A549 (cell line): ENCODE results near the gene CNTNAP1. TPM values are rescaled to one million over a fixed set of nuclear protein-coding genes. Genes with fewer than 3 reads are reported as not detected.

Experiments used
- ATAC-seq, 2 experiments: fragments of 200-7000 bp in 1 of 2; fragments of >200 bp in 1 of 2; cut with Nextera tagmentation in 1 of 2; cut with Tn5 transposase in 1 of 2; 3 replicates each; pipeline versions ENCODE4 v1.8.0 to v1.9.1; 2018 to 2020; ENCODE audit warnings: mild to moderate bottlenecking in 1 of 2, moderate library complexity in 1 of 2
- CTCF ChIA-PET: fragments of 300-600 bp; sonication (Branson Sonifier 250); formaldehyde crosslinking; extraction: SDS; loops from one replicate; lab custom pipeline; 2021; ENCODE audit warnings: antibody characterized with exemption, inconsistent platforms; lab: Yijun Ruan, JAX
- POLR2A ChIA-PET: fragments of 350-600 bp; formaldehyde crosslinking; extraction: SDS; loops from one replicate; lab custom pipeline; 2021; ENCODE audit warnings: antibody characterized with exemption, inconsistent platforms; lab: Yijun Ruan, JAX
- DNase-seq, 2 experiments: peaks; one replicate each; pipeline versions ENCODE4 v3.0.0 to v3.0.0-alpha.2; 2011 to 2016; ENCODE audit warnings: low read depth in 1 of 2, low spot score in 1 of 2
- FAIRE-seq: peaks from 2 replicates; lab custom pipeline; 2011; peaks lifted over from hg19 to GRCh38; lab: Jason Lieb, UNC
- H3K27ac ChIP-seq, 2 experiments: fragments of >200 bp; sonication (Bioruptor Twin); formaldehyde crosslinking; 3 replicates each; pipeline ENCODE4 v1.5.1; 2016 to 2017
- H3K4me1 ChIP-seq: fragments of >200 bp; sonication (Bioruptor Twin); formaldehyde crosslinking; 3 replicates; pipeline ENCODE4 v1.6.1; 2016
- H3K4me2 ChIP-seq: fragments of >200 bp; sonication (Bioruptor Twin); formaldehyde crosslinking; 3 replicates; pipeline ENCODE4 v1.6.1; 2016
- H3K4me3 ChIP-seq: fragments of >200 bp; sonication (Bioruptor Twin); formaldehyde crosslinking; 3 replicates; pipeline ENCODE4 v1.5.1; 2016
- H3K9me3 ChIP-seq: fragments of >200 bp; sonication (Bioruptor Twin); formaldehyde crosslinking; 3 replicates; pipeline ENCODE4 v1.6.1; 2016
- BHLHE40 ChIP-seq: IDR thresholded peaks from 2 replicates; pipeline ENCODE4 v1.6.1; 2012; ENCODE audit warnings: low read depth, low read length, inconsistent platforms
- CBX2 ChIP-seq: fragments of 200-600 bp; sonication (generic); IDR thresholded peaks from 2 replicates; pipeline ENCODE4 v1.6.1; 2016; ENCODE audit warnings: low read depth, mild to moderate bottlenecking, borderline replicate concordance
- CHD4 ChIP-seq: fragments of 200-600 bp; sonication (generic); IDR thresholded peaks from 2 replicates; pipeline ENCODE4 v1.6.1; 2016; ENCODE audit warnings: antibody characterized with exemption, mild to moderate bottlenecking, borderline replicate concordance
- EHF ChIP-seq: fragments of 250-450 bp; sonication (Bioruptor Pico); IDR thresholded peaks from 2 replicates; pipeline ENCODE4 v1.5.0; 2020; ENCODE audit warnings: mild to moderate bottlenecking
- EHMT2 ChIP-seq: fragments of 200-600 bp; sonication (generic); IDR thresholded peaks from 2 replicates; pipeline ENCODE4 v1.6.1; 2016; ENCODE audit warnings: antibody characterized with exemption, low read depth, mild to moderate bottlenecking, moderate library complexity
- EP300 ChIP-seq, 2 experiments: fragments of >200 bp; sonication (Bioruptor Twin); formaldehyde crosslinking; IDR thresholded peaks; 2 replicates in 1 of 2; 3 replicates in 1 of 2; pipeline ENCODE4 v1.6.1; 2016 to 2017
- ESRRA ChIP-seq: fragments of 150-350 bp; IDR thresholded peaks from 2 replicates; pipeline ENCODE4 v1.6.1; 2014; ENCODE audit warnings: mild to moderate bottlenecking, low read length, borderline replicate concordance
- GATA3 ChIP-seq: IDR thresholded peaks from 2 replicates; pipeline ENCODE4 v1.6.1; 2012; ENCODE audit warnings: borderline replicate concordance
- HDAC2 ChIP-seq: fragments of 200-600 bp; sonication (generic); IDR thresholded peaks from 2 replicates; pipeline ENCODE4 v1.6.1; 2016
- HOXB13 ChIP-seq: fragments of 250-450 bp; sonication (Bioruptor Pico); IDR thresholded peaks from 2 replicates; pipeline ENCODE4 v1.5.0; 2020; ENCODE audit warnings: low read depth, mild to moderate bottlenecking, moderate library complexity
- HOXB5 ChIP-seq: fragments of 250-450 bp; sonication (Bioruptor Pico); IDR thresholded peaks from 2 replicates; pipeline ENCODE4 v1.5.0; 2020; ENCODE audit warnings: mild to moderate bottlenecking, moderate library complexity
- KDM1A ChIP-seq: fragments of 200-600 bp; sonication (generic); IDR thresholded peaks from 2 replicates; pipeline ENCODE4 v1.6.1; 2016; ENCODE audit warnings: low read depth, mild to moderate bottlenecking
- KDM5A ChIP-seq: fragments of 200-600 bp; sonication (generic); IDR thresholded peaks from 2 replicates; pipeline ENCODE4 v1.6.1; 2016; ENCODE audit warnings: antibody characterized with exemption, mild to moderate bottlenecking
- MAFK ChIP-seq: fragments of 450-650 bp; IDR thresholded peaks from 2 replicates; pipeline ENCODE4 v1.6.1; 2014; ENCODE audit not compliant: partially characterized antibody
- MYC ChIP-seq: IDR thresholded peaks from 2 replicates; pipeline ENCODE4 v1.6.1; 2012; ENCODE audit warnings: mild to moderate bottlenecking, inconsistent platforms, low read length, improper control_type of control experiment, borderline replicate concordance
- NFE2L2 ChIP-seq: fragments of 150-350 bp; conservative IDR thresholded peaks from 2 replicates; pipeline ENCODE4 v1.6.1; 2014; ENCODE audit warnings: low read length
- PHF8 ChIP-seq: fragments of 200-600 bp; sonication (generic); IDR thresholded peaks from 2 replicates; pipeline ENCODE4 v1.6.1; 2016; ENCODE audit warnings: low read depth, mild to moderate bottlenecking, antibody characterized with exemption, moderate library complexity, borderline replicate concordance
- POLR2A ChIP-seq: IDR thresholded peaks from 2 replicates; pipeline ENCODE4 v1.6.1; 2012; ENCODE audit warnings: mild to moderate bottlenecking, low read length
- POLR2AphosphoS2 ChIP-seq: conservative IDR thresholded peaks from 2 replicates; pipeline ENCODE4 v1.6.1; 2012; ENCODE audit warnings: low read length, improper control_type of control experiment, inconsistent platforms
- RAD21 ChIP-seq, 2 experiments: fragments of >200 bp in 1 of 2; sonication (Bioruptor Twin) in 1 of 2; formaldehyde crosslinking in 1 of 2; IDR thresholded peaks in 1 of 2; conservative IDR thresholded peaks in 1 of 2; 2 replicates in 1 of 2; 3 replicates in 1 of 2; pipeline ENCODE4 v1.6.1; 2012 to 2018; ENCODE audit warnings: inconsistent platforms in 1 of 2
- RARB ChIP-seq: fragments of 250-450 bp; sonication (Bioruptor Pico); IDR thresholded peaks from 2 replicates; pipeline ENCODE4 v1.8.0; 2021; ENCODE audit warnings: mild to moderate bottlenecking, moderate library complexity
- RFX5 ChIP-seq: fragments of 450-650 bp; IDR thresholded peaks from 2 replicates; pipeline ENCODE4 v1.7.1; 2014; ENCODE audit warnings: antibody characterized with exemption, mild to moderate bottlenecking, moderate library complexity
- RNF2 ChIP-seq: fragments of 200-600 bp; sonication (generic); IDR thresholded peaks from 2 replicates; pipeline ENCODE4 v1.6.1; 2016; ENCODE audit warnings: low read depth, mild to moderate bottlenecking, antibody characterized with exemption, moderate library complexity, borderline replicate concordance
- TFCP2L1 ChIP-seq: fragments of 250-450 bp; sonication (Bioruptor Pico); IDR thresholded peaks from 2 replicates; pipeline ENCODE4 v1.5.0; 2021; ENCODE audit warnings: mild to moderate bottlenecking
- ZSCAN20 ChIP-seq: fragments of 250-450 bp; sonication (Bioruptor Pico); IDR thresholded peaks from 2 replicates; pipeline ENCODE4 v1.8.0; 2022; ENCODE audit warnings: mild to moderate bottlenecking, moderate library complexity
- WGBS: methylation state at CpG from one replicate; pipeline ENCODE4 v1.1.6; 2017; ENCODE audit errors: missing lambda C conversion rate; 5-methylcytosine and 5-hydroxymethylcytosine counted together
- polyA plus RNA-seq, 4 experiments: library from polyadenylated mRNA; depleted of rRNA in 3 of 4; stranded (reverse); fragments of >200 nt; fragmentation: RNase III in 1 of 4; extraction: RNeasy Plus Mini Kit Qiagen cat#74134 plus additional on column Dnase treatment in 1 of 4; gene quantifications; 2 replicates in 3 of 4; 3 replicates in 1 of 4; pipeline ENCODE4 v1.2.3, GENCODE V29; 2011 to 2017
- TF ChIP-seq, protein P1 (sequence below): fragments of 250-450 bp; sonication (Bioruptor Pico); IDR thresholded peaks from 2 replicates; pipeline ENCODE4 v1.5.0; 2020; ENCODE audit warnings: low read depth, mild to moderate bottlenecking, moderate library complexity
- TF ChIP-seq, protein P2 (sequence below): fragments of 250-450 bp; sonication (Bioruptor Pico); IDR thresholded peaks from 2 replicates; pipeline ENCODE4 v1.5.0; 2021; ENCODE audit warnings: mild to moderate bottlenecking, moderate library complexity, borderline replicate concordance
- TF ChIP-seq, protein P3 (sequence below): IDR thresholded peaks from 2 replicates; pipeline ENCODE4 v1.6.1; 2012
- TF ChIP-seq, protein P4 (sequence below): fragments of 450-650 bp; IDR thresholded peaks from 2 replicates; pipeline ENCODE4 v1.6.1; 2014; ENCODE audit warnings: antibody characterized with exemption
- TF ChIP-seq, protein P5 (sequence below): fragments of >200 bp; sonication (Bioruptor Twin); formaldehyde crosslinking; IDR thresholded peaks from 3 replicates; pipeline ENCODE4 v1.6.1; 2016
- TF ChIP-seq, protein P6 (sequence below): IDR thresholded peaks from 2 replicates; pipeline ENCODE4 v1.6.1; 2012

CNTNAP1 gene
- polyA plus RNA-seq, 2 of the 4 experiments (the other 2 are of a cell fraction) = 6.3 to 8.2 TPM

DNA sequence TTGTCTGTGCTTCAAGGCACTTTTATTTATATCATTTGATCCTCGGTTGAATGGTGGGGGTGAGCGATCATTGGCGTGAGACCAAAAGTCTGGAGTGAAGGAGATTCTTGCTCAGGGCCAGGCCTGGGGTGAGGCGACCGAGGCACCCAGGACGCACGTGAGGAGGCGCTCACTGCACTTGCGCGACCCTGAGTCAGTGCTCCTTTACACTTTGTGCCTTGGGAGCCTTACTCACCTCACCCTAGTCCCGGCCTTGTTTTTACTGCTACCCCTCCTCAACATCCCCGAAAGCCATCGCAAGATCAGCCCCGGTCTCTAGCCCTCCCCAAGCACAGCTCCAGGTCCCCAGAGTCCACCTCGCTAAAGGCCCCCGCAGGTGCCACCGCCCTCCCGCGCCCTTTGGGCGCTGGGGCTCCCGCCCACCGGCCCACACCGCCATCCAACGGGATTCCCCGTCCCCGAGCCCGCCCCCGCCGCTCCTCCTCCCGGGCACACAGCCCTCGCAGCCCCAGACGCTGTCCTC, 62.0 kb downstream of the CNTNAP1 start (continued):
- TF ChIP-seq TFCP2L1 = no peak
- TF ChIP-seq ESRRA = no peak
- TF ChIP-seq, protein P1, sequence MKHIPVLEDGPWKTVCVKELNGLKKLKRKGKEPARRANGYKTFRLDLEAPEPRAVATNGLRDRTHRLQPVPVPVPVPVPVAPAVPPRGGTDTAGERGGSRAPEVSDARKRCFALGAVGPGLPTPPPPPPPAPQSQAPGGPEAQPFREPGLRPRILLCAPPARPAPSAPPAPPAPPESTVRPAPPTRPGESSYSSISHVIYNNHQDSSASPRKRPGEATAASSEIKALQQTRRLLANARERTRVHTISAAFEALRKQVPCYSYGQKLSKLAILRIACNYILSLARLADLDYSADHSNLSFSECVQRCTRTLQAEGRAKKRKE (CRISPR knock-in tag) = no peak
- no peak for TF ChIP-seq RNF2
- TF ChIP-seq BHLHE40 = peak; percentile 92
- TF ChIP-seq, protein P2, sequence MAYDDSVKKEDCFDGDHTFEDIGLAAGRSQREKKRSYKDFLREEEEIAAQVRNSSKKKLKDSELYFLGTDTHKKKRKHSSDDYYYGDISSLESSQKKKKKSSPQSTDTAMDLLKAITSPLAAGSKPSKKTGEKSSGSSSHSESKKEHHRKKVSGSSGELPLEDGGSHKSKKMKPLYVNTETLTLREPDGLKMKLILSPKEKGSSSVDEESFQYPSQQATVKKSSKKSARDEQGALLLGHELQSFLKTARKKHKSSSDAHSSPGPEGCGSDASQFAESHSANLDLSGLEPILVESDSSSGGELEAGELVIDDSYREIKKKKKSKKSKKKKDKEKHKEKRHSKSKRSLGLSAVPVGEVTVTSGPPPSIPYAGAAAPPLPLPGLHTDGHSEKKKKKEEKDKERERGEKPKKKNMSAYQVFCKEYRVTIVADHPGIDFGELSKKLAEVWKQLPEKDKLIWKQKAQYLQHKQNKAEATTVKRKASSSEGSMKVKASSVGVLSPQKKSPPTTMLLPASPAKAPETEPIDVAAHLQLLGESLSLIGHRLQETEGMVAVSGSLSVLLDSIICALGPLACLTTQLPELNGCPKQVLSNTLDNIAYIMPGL (CRISPR knock-in tag) = no peak
- no peak for TF ChIP-seq EP300 (IDR thresholded peaks at IDR 0.05)
- TF ChIP-seq, protein P3, sequence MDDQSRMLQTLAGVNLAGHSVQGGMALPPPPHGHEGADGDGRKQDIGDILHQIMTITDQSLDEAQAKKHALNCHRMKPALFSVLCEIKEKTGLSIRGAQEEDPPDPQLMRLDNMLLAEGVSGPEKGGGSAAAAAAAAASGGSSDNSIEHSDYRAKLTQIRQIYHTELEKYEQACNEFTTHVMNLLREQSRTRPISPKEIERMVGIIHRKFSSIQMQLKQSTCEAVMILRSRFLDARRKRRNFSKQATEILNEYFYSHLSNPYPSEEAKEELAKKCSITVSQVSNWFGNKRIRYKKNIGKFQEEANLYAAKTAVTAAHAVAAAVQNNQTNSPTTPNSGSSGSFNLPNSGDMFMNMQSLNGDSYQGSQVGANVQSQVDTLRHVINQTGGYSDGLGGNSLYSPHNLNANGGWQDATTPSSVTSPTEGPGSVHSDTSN = no peak
- TF ChIP-seq CHD4 = no peak
- no peak for TF ChIP-seq CBX2
- no peak for TF ChIP-seq GATA3

DNA sequence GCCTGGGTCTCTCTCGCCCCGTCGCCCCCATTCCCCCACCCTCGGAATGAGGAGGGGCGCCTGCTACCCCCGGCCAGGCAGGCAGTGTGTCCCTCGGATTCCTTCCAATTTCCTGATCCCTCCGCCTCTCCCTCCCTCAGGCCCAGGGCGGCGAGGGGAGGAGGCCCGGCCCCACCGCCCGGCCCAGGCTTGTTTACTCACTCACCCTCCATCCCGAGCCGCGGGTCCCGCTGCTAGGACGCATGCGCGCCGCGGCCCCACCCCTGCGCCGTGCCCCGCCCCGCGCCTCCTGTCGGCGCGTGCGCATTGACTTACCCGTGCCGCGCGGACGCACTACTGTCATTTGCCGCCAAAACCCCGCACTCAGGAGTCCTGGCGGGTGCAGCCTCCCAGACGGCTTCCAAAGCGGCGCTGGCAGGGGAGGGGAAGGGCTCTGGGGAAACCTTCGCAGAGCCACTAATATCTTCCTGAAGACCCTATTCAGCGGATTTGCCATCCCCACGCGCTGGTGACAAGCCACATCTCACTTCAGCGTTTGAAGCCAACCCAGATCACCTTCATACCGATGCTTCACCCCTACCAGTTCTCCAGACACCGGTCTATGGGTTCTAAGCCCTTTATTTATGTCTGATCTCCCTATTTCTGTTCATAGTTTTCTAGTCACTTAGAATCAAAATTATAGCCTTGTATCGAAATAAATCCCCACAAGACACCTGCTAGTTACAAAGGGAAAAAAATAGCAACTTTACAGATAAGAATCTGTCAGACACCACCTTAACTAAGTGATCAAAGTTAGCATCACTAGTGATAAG, 62.7 kb downstream of the CNTNAP1 start, which contains the start of gene EZH1:
EZH1 (minus strand) TSS at position 235 of the 812 bp plus-strand sequence. CDS start 16,099 bp downstream, outside the sequence.
- H3K27ac ChIP-seq = peak within 1 kb of the TSS; percentile 79 to 91
- peaks cover 9% of the 10 kb centered on the region; the same call in 2 of the 3 replicates for H3K4me1 ChIP-seq
- CTCF ChIA-PET = interaction anchor here (0.8 to 2.3 kb wide), 2 partner anchors 13 to 14 kb away, joined by 3 to 6 read pairs; no protein-coding TSS in a partner anchor
- peak within 1 kb of the TSS; percentile 55 for H3K4me3 ChIP-seq
- POLR2A ChIA-PET = no interaction called here
- peak; percentile 28 for FAIRE-seq
- 22% methylated on average over 22 of the region's 50 CpGs for WGBS
- H3K4me2 ChIP-seq = peak within 1 kb of the TSS; percentile 89
- peaks cover 7% of the 10 kb centered on the region; the same call in 1 of the 3 replicates for H3K9me3 ChIP-seq
- peak; percentile 89 to 95 for ATAC-seq
- peak; percentile 96 to 100 for DNase-seq
- TF ChIP-seq GATA3 = no peak
- TF ChIP-seq, protein P4, sequence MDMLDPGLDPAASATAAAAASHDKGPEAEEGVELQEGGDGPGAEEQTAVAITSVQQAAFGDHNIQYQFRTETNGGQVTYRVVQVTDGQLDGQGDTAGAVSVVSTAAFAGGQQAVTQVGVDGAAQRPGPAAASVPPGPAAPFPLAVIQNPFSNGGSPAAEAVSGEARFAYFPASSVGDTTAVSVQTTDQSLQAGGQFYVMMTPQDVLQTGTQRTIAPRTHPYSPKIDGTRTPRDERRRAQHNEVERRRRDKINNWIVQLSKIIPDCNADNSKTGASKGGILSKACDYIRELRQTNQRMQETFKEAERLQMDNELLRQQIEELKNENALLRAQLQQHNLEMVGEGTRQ = peak; percentile 31; the same call in 1 of the 2 replicates
- no peak for TF ChIP-seq NFE2L2
- TF ChIP-seq ZSCAN20 = 0 out of 2 replicates have a peak, but pooled peaks have one; percentile 37
- TF ChIP-seq KDM1A = no peak
- no peak for TF ChIP-seq RAD21 (conservative IDR thresholded peaks at IDR 0.05 in 1 of 2, IDR thresholded peaks at IDR 0.05 in 1 of 2)
- TF ChIP-seq POLR2A = peak; percentile 63
- TF ChIP-seq HOXB5 (CRISPR knock-in tag) = peak; percentile 80
- peak; percentile 89; the same call in 1 of the 2 replicates for TF ChIP-seq PHF8
- TF ChIP-seq RFX5 = no peak
- no peak for TF ChIP-seq EHMT2
- peak; percentile 54; the same call in 1 of the 2 replicates for TF ChIP-seq HDAC2
- TF ChIP-seq, protein P5, sequence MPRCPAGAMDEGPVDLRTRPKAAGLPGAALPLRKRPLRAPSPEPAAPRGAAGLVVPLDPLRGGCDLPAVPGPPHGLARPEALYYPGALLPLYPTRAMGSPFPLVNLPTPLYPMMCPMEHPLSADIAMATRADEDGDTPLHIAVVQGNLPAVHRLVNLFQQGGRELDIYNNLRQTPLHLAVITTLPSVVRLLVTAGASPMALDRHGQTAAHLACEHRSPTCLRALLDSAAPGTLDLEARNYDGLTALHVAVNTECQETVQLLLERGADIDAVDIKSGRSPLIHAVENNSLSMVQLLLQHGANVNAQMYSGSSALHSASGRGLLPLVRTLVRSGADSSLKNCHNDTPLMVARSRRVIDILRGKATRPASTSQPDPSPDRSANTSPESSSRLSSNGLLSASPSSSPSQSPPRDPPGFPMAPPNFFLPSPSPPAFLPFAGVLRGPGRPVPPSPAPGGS = peak; percentile 90
- TF ChIP-seq MAFK = no peak
- TF ChIP-seq MYC = 0 out of 2 replicates have a peak, but pooled peaks have one; percentile 63
- no peak for TF ChIP-seq EHF (CRISPR knock-in tag)
- no peak for TF ChIP-seq POLR2AphosphoS2
- no peak for TF ChIP-seq RARB (CRISPR knock-in tag)
- TF ChIP-seq, protein P1 (CRISPR knock-in tag) = peak; percentile 84; the same call in 1 of the 2 replicates
- TF ChIP-seq, protein P6, sequence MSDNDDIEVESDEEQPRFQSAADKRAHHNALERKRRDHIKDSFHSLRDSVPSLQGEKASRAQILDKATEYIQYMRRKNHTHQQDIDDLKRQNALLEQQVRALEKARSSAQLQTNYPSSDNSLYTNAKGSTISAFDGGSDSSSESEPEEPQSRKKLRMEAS = peak; percentile 100
- no peak for TF ChIP-seq KDM5A
- peak; percentile 92 for TF ChIP-seq HOXB13 (CRISPR knock-in tag)
